ENCODE data around the gene PNKD. TPM values are rescaled to one million over a fixed set of nuclear protein-coding genes. Genes with fewer than 3 reads are reported as not detected.
A peak's percentile ranks its signal among the peaks of the same experiment; 100 is the strongest.

The PNKD gene
- total RNA-seq, 1 donor from 2014 or later, result 18.2 TPM

- no peak for DNase-seq
These were observed 47.9 kb downstream of the PNKD start for GRCh38 chr2:218318241-218318640.

GRCh38 chr2:218319813-218320365 is 49.6 kb downstream of the PNKD start:
- no peak for DNase-seq

GRCh38 chr2:218320704-218321336 is 50.5 kb downstream of the PNKD start:
- DNase-seq, result no peak

DNA sequence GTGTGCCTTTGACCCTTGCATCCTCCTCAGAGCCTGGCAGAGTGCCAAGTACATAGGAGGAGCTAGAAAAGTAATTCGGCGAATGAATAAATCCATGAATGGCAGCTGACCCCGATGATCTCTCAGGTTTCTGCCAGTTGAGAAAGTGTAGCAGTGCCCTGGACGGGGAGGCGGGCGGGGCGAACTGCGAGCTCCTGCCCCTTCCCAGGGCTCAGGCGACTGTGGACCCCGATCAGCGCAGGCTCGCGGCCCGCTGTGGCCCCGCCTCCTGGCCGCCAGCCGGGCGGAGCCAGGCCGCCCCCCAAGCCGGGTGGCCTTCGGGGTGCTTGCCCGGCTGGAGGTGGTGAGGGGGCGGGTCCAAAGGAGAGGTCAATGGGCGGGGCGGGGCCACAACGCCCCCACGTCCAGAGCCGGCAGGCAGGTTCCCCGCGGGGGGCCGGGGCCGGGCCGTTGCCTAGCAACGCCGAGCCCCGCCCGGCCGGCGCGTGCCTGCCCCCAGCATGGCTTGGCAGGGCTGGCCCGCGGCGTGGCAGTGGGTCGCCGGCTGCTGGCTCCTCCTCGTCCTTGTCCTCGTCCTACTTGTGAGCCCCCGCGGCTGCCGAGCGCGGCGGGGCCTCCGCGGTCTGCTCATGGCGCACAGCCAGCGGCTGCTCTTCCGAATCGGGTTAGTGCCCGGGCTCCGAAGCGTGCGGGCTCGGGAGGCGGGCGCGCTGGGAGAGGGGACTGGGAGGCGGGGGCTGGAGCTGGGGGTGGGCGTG is 52.6 kb downstream of the PNKD start:
- peak; percentile 52 for DNase-seq

GRCh38 chr2:218323526-218324472 is 53.5 kb downstream of the PNKD start:
- no peak for DNase-seq

DNA sequence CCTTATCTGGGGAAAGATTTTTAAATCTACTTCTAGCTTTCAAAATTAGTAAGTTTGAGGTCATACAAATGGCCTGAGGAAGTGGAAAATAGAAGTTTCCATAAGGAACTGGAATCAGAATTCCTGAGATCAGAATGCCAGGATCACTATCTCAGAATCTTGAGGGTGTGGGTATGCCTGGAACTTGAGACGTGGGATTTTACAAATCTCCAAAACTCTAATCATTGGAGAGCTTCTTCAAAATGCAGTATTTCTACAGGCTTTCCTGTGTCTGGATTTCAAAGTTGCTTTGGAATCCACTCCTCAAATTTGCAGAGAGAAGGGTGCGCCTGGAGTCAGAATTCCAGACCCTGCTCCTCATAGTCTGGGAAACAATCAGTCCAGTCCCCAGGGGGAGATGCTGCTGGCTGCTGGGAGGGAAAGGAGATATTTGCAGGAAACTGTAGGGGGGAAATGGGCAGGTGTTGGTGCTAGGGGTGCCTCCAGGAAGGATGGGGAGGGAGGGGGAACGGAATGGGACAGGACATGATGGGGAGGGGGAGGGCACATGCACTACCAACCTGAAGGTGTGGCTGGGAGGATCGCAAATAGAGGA is 55.3 kb downstream of the PNKD start:
- no peak for DNase-seq

- no peak for DNase-seq
These were observed 56.0 kb downstream of the PNKD start for GRCh38 chr2:218326315-218326714.

GRCh38 chr2:218327451-218328210 is 57.3 kb downstream of the PNKD start:
- no peak for DNase-seq

GRCh38 chr2:218328294-218328693 is 58.0 kb downstream of the PNKD start:
- no peak for DNase-seq

- DNase-seq, result no peak
These were observed 58.9 kb downstream of the PNKD start for GRCh38 chr2:218329027-218329825.

GRCh38 chr2:218329826-218330593 is 59.7 kb downstream of the PNKD start:
- no peak for DNase-seq

DNA sequence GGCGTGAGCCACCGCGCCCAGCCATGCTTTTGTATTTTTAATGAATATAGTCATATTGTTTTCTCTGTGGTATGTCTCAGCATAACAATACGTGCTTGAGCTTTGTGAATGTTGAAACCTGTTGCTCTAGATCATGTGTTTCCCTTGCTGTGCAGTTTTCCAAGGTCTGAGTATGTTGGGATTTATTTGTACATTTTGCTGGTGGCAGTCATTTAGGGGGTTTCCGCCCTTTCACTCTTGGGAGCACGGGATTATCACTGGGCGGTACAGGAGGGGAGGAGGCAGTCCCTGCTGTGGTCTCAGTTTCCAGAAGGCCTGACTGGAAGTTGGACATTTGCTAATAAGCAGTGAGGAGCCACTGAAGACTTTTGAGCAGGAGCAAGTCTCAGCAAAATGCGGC is 61.4 kb downstream of the PNKD start:
- no peak for DNase-seq

DNA sequence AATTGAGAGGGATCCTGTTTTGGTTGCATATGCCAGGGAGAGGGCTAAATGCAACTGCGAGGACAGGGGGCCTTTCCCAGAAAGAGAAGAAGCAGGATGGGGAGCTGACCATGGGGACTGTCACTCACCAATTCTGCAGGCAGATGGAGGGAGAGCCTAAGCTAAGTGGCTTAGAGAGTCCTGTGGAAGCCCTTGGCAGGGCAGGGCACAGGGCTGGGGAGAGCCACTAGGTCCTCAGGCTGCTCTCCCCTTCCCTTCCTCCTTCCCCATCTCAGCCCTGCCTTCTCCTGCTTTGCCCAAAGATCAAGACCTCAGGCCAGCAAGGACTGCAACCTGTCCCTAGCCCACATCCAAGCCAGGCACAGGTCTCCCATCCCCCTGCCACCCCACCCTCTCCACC is 62.0 kb downstream of the PNKD start:
- no peak for DNase-seq

- DNase-seq, result no peak
These were observed 62.8 kb downstream of the PNKD start for GRCh38 chr2:218332920-218333645.

GRCh38 chr2:218334531-218334930 is 64.2 kb downstream of the PNKD start:
- no peak for DNase-seq

DNA sequence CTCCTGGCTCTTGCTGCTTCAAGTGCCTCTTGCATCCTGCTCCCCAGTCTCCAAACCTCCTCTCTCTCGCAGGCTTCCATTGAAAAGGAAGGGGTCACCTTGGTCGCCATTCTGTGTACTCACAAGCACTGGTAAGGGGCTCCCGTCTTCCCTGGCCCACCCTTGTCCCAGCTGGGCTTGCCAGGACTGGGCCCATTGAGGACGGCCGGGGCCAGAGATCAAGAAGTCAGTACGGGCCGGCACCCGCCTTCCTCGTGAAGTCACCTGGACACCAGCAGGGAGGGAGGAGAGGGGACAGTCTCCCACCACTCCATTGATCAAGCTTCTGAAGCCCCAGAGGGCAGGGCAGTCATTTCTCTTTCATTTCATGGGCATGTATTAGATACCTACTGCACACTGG is 70.3 kb downstream of the PNKD start:
- no peak for DNase-seq

DNA sequence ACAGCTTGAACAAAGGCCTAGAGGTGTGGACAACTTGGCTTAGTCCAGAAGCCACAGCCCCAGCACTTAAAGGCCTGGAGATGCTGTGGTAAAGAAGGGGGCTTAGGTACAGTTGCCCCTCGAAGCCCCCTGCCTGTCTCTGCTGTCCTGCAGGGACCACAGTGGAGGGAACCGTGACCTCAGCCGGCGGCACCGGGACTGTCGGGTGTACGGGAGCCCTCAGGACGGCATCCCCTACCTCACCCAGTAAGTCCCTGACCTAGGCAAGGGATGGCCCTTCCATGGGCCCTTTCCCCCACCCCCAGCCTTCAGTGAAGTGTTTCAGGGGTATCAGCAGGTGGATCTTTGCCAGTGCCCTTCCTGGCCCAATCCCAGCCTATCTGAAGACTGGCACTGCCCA is 71.1 kb downstream of the PNKD start:
- DNase-seq, result no peak

GRCh38 chr2:218342837-218343236 is 72.5 kb downstream of the PNKD start:
- DNase-seq, result no peak

DNA sequence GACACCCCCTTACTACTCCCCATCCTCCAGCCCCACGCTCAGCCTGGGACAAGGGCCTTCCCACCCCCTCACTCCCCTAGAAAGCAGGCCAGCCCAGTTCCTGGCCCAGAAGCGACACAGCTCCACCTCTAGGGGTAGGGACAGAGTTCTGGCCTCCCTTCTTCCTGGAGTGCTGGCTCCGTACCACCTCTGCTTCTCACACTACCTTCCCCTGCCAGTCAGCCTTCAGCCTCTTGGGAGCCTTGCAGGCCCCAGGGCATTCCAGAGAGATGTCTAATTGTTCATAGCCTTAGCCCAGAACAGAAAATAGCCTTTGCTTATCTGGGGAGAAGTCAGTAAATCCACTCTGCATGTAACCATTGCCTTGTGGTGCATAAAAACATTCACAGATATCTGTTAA is 73.3 kb downstream of the PNKD start:
- no peak for DNase-seq
